Hematopoietic multipotent progenitor cell treated with erythropoietin and hydrocortisone succinate and interleukin-3 and kit ligand, for 6 days (in vitro differentiated cells): ENCODE results near the gene GALE.
"Not testable (repeated sequence)": the region's sequence is repeated elsewhere in the genome, so short reads cannot be mapped to it uniquely, and the experiment has no call there.

Experiments
- DNase-seq: peaks from one replicate; pipeline ENCODE4 v3.0.0-alpha.2; 2015

Gene GALE

GRCh38 chr1:23800400-23801337, at the start of gene GALE:
Gene GALE, minus strand, starts transcription at chr1:23800754. Its CDS starts 1,747 bp downstream, at chr1:23799007.
- peak; percentile 98 for DNase-seq

- DNase-seq, result no peak
Measured at GRCh38 chr1:23848673-23849616, 48.4 kb upstream of the GALE start.

- not testable (repeated sequence) for DNase-seq
Measured at GRCh38 chr1:23847482-23848095, 47.0 kb upstream of the GALE start.

DNA sequence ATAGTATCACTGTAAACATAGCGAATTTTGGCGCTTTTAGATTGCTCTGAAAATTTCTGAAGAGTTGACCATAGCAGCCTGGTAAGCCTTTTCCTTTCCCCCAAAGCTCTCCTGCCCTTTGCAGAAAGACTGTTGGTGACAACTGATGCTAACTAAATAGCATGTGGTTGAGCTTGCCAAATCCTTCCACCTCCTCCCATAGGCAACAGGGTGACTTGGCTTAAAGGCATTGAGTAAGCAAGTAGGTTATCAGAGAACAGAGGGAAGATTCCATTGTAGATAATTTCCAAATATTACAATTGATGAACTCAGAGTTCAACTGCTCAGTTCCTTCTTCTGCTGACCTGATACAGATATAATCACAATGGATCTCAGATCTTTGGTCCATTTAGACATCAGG, 44.6 kb upstream of the GALE start:
- DNase-seq, result peak; percentile 56

DNA sequence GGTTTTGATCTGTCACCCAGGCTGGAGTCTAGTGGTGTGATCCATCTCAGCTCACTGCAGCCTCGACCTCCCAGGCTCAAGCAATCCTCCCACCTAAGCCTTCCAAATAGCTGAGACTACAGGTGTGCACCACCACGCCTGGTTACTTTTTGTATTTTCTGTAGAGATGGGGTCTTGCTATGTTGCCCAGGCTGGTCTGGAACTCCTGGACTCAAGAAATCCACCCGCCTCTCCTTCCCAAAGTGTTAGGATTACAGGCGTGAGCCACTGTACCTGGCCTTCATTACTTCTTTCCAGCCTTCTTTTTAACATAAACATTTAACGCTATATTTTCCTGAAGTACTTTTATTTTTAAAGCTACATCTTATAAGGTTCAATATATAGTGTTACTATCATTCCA, 43.1 kb upstream of the GALE start:
- no peak for DNase-seq

GRCh38 chr1:23838401-23838866, 37.9 kb upstream of the GALE start:
- DNase-seq, result peak; percentile 86

- DNase-seq, result no peak
Measured at GRCh38 chr1:23837908-23838307, 37.4 kb upstream of the GALE start.

DNA sequence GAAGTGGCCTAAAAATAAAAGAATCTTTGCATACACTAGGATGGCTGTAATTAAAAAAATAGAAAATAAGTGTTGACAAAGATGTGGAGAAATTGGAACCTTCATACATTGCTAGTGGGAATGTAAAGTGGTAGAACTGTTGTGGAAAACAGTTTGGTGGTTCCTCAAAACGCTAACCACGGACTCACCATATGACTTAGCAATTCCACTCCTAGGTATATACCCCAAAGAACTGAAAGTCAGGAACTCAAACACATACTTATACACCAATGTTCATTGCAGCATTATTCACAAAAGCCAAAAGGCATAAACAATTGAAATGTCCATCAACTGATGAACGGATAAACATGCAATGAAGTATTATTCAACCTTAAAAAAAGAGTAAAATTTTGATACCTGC, 35.5 kb upstream of the GALE start:
- peak; percentile 37 for DNase-seq

- DNase-seq, result not testable (repeated sequence)
Measured at GRCh38 chr1:23834156-23834555, 33.6 kb upstream of the GALE start.

GRCh38 chr1:23827717-23828116, 27.2 kb upstream of the GALE start:
- DNase-seq, result no peak

DNA sequence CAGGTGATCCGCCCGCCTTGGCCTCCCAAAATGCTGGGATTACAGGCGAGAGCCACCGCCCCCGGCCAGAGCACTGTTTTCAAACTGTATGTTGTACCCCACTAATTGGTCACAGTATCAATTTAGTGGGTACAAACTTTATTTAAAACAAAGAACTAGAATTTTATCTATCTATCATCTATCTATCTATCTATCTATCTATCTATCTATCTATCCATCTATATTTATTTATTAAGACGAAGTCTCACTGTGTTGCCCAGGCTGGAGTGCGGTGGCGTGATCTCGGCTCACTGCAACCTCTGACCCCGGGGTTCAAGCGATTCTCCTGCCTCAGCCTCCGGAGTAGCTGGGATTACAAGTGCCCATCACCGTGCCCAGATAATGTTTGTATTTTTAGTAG, 26.0 kb upstream of the GALE start:
- DNase-seq, result not testable (repeated sequence)

- peak; percentile 13 for DNase-seq
Measured at GRCh38 chr1:23825762-23826522, 25.4 kb upstream of the GALE start.

DNA sequence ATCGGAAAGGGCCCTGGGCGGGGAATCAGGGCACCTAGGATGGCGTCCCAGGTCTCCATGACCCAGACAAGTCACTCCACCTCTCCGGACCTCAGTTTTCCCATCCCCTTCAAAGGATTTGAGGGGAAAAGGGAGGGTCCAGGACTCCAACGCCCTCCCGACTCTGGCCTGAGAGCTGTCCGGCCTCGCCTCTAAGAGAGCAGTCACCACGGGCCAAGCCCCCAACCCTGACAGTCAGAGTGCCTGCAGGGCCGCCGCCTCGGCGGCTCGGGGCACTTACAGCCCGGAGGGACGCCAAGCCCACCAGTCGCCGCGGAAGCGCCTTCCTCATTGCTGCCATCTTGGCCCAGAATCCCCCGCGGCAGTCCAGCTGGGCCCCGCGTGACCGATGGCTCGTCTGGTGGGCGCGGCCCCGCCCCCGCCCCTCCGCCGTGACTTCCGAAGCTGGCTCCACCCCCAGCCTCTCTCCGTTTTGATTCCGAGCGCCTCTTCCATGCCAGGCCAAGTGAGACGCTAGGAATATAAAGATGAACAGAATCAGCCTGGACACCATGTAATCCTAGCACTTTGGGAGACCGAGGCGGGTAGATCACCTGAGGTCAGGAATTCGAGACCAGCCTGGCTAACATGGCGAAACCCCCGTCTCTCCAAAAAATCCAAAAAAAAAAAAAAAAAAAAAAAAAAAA, 24.7 kb upstream of the GALE start, which contains the start of gene HMGCL:
Gene HMGCL (minus strand): TSS at position 354 of the 686 bp plus-strand sequence. CDS start 14 bp downstream, at position 340.
- DNase-seq, result peak; percentile 96

GRCh38 chr1:23824711-23825075, 24.1 kb upstream of the GALE start:
- no peak for DNase-seq

DNA sequence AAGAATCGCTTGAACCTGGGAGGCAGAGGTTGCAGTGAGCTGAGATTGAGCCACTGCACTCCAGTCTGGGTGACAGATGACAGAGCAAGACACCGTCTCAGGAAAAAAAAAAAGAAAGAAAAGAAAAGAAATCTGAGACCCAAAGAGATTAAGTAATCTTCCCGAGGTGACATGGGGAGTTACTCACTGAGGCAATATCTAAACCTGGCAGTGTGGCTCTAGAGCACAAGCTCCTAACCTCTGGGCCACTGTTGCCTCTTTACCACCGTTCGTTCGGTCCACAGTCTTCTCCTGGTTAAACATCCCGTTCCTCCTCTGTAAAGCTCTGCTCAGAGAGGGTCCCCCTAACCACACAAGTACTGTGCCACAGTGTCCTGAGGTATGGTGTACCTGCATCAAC, 23.2 kb upstream of the GALE start:
- no peak for DNase-seq

DNA sequence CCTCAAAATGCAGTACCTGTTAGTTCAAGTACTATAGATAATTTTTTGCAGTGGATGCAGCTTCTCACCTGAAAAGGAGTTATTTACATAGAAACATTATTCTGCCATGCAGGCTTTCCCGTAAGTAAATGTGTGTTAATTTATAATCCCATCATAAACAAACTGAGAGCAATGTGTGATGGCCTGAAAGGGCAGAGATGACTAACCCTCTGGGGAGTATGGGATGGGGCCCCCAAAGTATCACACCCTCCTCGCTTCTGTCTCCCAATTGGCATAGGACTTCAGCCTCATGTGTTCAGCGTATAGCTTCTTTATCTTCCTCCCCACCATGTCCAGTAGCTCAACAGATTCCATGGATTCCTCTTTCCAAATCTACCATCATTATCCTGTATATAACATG, 17.1 kb upstream of the GALE start:
- no peak for DNase-seq

DNA sequence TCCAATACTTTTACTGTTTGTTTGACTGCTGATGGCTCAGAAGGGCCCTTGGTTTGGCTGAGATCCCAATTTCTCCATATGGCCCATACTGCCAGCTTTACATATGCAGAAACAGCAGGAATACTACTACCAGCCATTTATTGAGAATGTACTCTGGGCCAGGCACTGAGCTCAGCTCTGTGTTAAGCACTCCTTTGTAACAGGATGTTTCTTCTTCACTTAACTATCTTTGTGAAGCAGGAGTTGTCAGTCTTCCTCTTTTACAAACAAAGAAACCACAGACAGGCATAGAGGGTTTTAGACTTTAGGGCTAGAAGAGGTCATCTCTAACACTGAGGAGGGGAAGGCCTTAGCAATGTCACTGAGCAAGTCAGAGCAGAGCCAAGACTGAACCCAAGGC, 16.4 kb upstream of the GALE start:
- peak; percentile 58 for DNase-seq

GRCh38 chr1:23816361-23816760, 15.8 kb upstream of the GALE start:
- no peak for DNase-seq

- no peak for DNase-seq
Measured at GRCh38 chr1:23814016-23814415, 13.5 kb upstream of the GALE start.

- peak; percentile 89 for DNase-seq
Measured at GRCh38 chr1:23810818-23811540, 10.4 kb upstream of the GALE start.

- peak; percentile 96 for DNase-seq
Measured at GRCh38 chr1:23809751-23810171, 9.2 kb upstream of the GALE start.
